Loucy (cell line): ENCODE measurements around the gene SACS.

ENCODE experiments used
- H2AFZ ChIP-seq: fragments of 200-600 bp; sonication (generic); 2 replicates; pipeline ENCODE4 v1.6.0; 2016; ENCODE audit warnings: antibody characterized with exemption, mild to moderate bottlenecking, low read length, moderate library complexity
- H3F3A ChIP-seq: fragments of 200-600 bp; 2 replicates; pipeline ENCODE4 v1.6.0; 2016; ENCODE audit warnings: antibody characterized with exemption, low read depth, mild to moderate bottlenecking
- H3K27me3 ChIP-seq: fragments of 200-600 bp; sonication (generic); 2 replicates; pipeline ENCODE4 v1.6.1; 2014; ENCODE audit warnings: low read length, mild to moderate bottlenecking; ENCODE audit not compliant: insufficient read depth, poor library complexity, severe bottlenecking
- H3K36me3 ChIP-seq: fragments of 200-600 bp; sonication (generic); 2 replicates; pipeline ENCODE4 v1.6.1; 2016; ENCODE audit warnings: low read length; ENCODE audit not compliant: insufficient read depth
- H3K4me1 ChIP-seq: fragments of 200-600 bp; sonication (generic); 2 replicates; pipeline ENCODE4 v1.5.1; 2014; ENCODE audit warnings: low read length, mild to moderate bottlenecking; ENCODE audit not compliant: insufficient read depth, poor library complexity, severe bottlenecking
- H3K4me2 ChIP-seq: fragments of 200-600 bp; sonication (generic); 2 replicates; pipeline ENCODE4 v1.6.0; 2014; ENCODE audit warnings: antibody characterized with exemption, low read length, low read depth, mild to moderate bottlenecking; ENCODE audit not compliant: poor library complexity, severe bottlenecking
- H3K4me3 ChIP-seq: fragments of 200-600 bp; sonication (generic); 2 replicates; pipeline ENCODE4 v1.5.1; 2014; ENCODE audit warnings: low read length, mild to moderate bottlenecking, mixed read lengths; ENCODE audit not compliant: poor library complexity, severe bottlenecking
- H3K79me2 ChIP-seq: fragments of 200-600 bp; sonication (generic); 2 replicates; pipeline ENCODE4 v1.6.1; 2014; ENCODE audit warnings: low read length; ENCODE audit not compliant: insufficient read depth
- H3K9ac ChIP-seq: fragments of 200-600 bp; sonication (generic); 2 replicates; pipeline ENCODE4 v1.6.0; 2014; ENCODE audit warnings: mild to moderate bottlenecking, low read depth, low read length, moderate library complexity; ENCODE audit not compliant: poor library complexity, severe bottlenecking
- H3K9me2 ChIP-seq: fragments of 200-600 bp; sonication (generic); replicated peaks from 2 replicates; pipeline ENCODE4 v1.6.1; 2016; ENCODE audit warnings: low read depth, low read length, mixed read lengths
- H3K9me3 ChIP-seq: fragments of 200-600 bp; sonication (generic); 2 replicates; pipeline ENCODE4 v1.6.1; 2014; ENCODE audit warnings: mild to moderate bottlenecking, antibody characterized with exemption, low read length, low read depth; ENCODE audit not compliant: insufficient read depth
- H4K20me1 ChIP-seq: fragments of 200-600 bp; sonication (generic); 2 replicates; pipeline ENCODE4 v1.6.0; 2014; ENCODE audit warnings: antibody characterized with exemption, low read length, mild to moderate bottlenecking; ENCODE audit not compliant: insufficient read depth, poor library complexity, severe bottlenecking
- CTCF ChIP-seq: fragments of 200-600 bp; sonication (generic); conservative IDR thresholded peaks from 2 replicates; pipeline ENCODE4 v1.5.1; 2014; ENCODE audit warnings: mild to moderate bottlenecking, antibody characterized with exemption, low read length
- EZH2phosphoT487 ChIP-seq: fragments of 200-600 bp; IDR thresholded peaks from 2 replicates; pipeline ENCODE4 v1.6.1; 2018; ENCODE audit warnings: antibody characterized with exemption, mild to moderate bottlenecking, moderate library complexity, borderline replicate concordance

SACS gene

GRCh38 chr13:23473221-23473620 lies 39.7 kb upstream of the SACS start:
- no peaks in the 10 kb centered on the region for H3K9me2 ChIP-seq
- H3K36me3 ChIP-seq = no peaks in the 10 kb centered on the region
- H4K20me1 ChIP-seq = no peaks in the 10 kb centered on the region
- no peaks in the 10 kb centered on the region for H3K79me2 ChIP-seq
- no peak overlapping the region for H3K4me3 ChIP-seq
- H3K4me2 ChIP-seq = no peak overlapping the region
- H3K4me1 ChIP-seq = no peaks in the 10 kb centered on the region
- no peak overlapping the region for H3K9ac ChIP-seq
- TF ChIP-seq CTCF = no peak
- TF ChIP-seq EZH2phosphoT487 = no peak
- no peaks in the 10 kb centered on the region for H3K9me3 ChIP-seq
- no peaks in the 10 kb centered on the region for H3K27me3 ChIP-seq
- H3F3A ChIP-seq = no peaks in the 10 kb centered on the region
- H2AFZ ChIP-seq = no peak overlapping the region

- Histone ChIP-seq H3K9me3 (no peaks in the 10 kb centered on the region), H3F3A (no peaks in the 10 kb centered on the region), H3K4me2 (no peak overlapping the region), H2AFZ (no peak overlapping the region), H3K36me3 (no peaks in the 10 kb centered on the region), H3K4me1 (no peaks in the 10 kb centered on the region), H3K4me3 (no peak overlapping the region), H3K9me2 (no peaks in the 10 kb centered on the region), H3K79me2 (no peaks in the 10 kb centered on the region), H3K27me3 (no peaks in the 10 kb centered on the region), H3K9ac (no peak overlapping the region), H4K20me1 (no peaks in the 10 kb centered on the region)
- TF ChIP-seq EZH2phosphoT487 (no peak), CTCF (no peak)
These were observed 38.7 kb upstream of the SACS start for GRCh38 chr13:23472189-23472588.

GRCh38 chr13:23470790-23471614 lies 37.5 kb upstream of the SACS start:
- Histone ChIP-seq H3K4me3 (no peak overlapping the region), H3K9me3 (no peaks in the 10 kb centered on the region), H2AFZ (no peak overlapping the region; the same call in 1 of the 2 replicates), H4K20me1 (no peaks in the 10 kb centered on the region), H3K9ac (no peak overlapping the region), H3K27me3 (no peaks in the 10 kb centered on the region), H3K9me2 (no peaks in the 10 kb centered on the region), H3K36me3 (no peaks in the 10 kb centered on the region), H3K79me2 (no peaks in the 10 kb centered on the region), H3K4me2 (no peak overlapping the region), H3K4me1 (peaks cover 2% of the 10 kb centered on the region), H3F3A (no peaks in the 10 kb centered on the region)
- TF ChIP-seq EZH2phosphoT487 (no peak), CTCF (no peak)
